Measurements from ENCODE around the gene CXCL1.

CXCL1 gene

DNA sequence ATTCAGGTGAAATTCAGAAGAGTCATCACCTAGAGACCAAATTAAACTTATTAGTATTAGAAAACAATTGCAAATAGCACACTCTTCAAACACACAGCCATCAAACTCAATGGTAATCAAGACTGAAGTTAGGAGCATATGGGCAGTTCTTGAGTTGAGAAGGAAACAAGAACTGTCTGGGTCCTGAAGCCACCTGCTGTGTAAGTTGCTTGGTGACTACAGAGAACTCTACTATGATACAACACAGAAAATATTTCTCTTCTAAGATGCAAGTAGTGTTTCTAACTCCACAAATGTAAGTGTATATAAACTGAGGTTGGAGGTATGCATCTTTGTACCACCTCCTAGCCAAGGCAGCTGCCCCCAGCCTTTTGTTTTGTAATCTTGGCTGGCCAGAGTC is 16.4 kb upstream of the CXCL1 start:
- DNase-seq: no peak

DNA sequence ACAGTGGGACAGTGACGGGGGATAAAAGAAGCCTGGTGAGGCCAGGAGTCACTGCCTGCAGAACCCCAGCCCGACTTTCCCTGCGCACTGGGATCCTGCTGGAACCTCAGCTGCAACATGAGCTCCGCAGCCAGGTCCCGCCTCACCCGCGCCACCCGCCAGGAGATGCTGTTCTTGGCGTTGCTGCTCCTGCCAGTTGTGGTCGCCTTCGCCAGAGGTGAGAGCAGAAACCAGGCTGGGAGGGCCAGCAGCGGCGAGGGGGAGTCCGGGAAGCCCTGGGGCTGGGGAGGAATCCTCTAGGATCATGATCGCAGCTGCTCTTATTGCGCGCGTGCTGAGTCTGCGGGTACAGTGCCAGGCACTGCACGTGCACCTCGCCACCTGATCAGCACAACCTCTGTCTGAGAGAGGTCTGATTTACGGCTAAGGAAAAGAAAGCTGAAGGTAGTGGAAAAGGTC is 15.9 kb upstream of the CXCL1 start, which contains the start of gene PF4V1:
TSS of gene PF4V1 (plus strand) at position 51 of the 459 bp plus-strand sequence. CDS start at position 118, 67 bp downstream.
- DNase-seq: no peak

DNA sequence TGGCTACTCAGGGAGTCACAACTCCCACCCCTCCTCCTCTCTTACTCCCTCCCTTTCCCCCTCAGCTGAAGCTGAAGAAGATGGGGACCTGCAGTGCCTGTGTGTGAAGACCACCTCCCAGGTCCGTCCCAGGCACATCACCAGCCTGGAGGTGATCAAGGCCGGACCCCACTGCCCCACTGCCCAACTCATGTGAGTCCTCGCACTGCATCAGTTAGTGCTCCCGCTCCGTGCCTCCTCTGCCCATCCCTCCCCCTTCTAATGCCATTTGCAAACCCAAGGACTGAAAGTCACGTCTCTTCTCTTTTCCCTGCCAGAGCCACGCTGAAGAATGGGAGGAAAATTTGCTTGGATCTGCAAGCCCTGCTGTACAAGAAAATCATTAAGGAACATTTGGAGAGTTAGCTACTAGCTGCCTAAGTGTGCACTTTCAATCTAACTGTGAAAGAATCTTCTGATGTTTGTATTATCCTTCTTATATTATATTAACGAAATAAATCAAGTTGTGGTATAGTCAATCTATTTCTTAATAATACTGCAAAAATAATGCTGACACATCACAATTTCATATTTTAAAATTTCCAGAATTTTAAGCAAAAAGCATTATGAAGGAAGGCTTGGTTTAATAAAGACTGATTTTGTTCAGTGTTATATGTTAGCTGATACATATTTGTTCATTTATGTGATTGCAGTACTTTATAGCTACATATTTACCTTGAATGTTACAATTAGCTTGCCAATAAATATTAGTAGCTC is 15.3 kb upstream of the CXCL1 start:
- no peak for DNase-seq

DNA sequence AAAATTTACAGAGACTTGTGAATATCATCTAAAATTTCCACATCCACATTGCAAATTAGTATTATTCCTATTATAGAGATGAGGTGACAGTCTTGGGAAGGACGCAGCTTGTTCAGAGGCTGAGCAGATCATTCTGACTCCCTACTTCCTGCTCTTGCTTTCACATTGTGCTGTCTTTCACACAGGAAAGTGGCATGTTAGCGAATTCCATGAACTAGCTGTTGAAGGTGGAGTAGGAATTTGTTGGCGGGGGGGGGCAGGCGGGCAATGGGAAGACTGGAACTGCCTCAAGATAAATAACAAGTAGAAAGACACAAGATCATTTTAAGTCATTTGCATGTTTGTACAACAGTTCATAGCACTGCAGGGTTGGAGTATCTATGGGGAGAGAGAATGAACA is 13.8 kb upstream of the CXCL1 start:
- no peak for DNase-seq

DNA sequence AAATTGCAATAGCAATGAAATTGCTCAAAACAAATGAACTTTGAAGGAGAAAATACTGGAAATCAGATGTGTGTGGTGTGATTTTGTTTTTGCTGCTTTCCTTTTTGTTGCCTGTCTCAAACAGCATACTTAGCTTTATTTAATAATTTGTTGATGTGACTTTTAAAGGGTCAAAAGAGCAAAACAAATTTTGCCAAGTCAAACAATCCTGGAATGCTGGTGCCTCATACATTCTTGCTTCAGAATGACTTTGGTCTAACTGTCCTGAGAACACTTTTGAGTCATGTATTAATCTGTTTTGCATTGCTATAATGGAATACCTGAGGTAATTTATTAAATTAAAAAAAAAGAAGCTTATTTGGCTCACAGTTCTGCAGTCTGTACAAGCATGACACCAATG is 12.7 kb upstream of the CXCL1 start:
- DNase-seq: no peak

DNA sequence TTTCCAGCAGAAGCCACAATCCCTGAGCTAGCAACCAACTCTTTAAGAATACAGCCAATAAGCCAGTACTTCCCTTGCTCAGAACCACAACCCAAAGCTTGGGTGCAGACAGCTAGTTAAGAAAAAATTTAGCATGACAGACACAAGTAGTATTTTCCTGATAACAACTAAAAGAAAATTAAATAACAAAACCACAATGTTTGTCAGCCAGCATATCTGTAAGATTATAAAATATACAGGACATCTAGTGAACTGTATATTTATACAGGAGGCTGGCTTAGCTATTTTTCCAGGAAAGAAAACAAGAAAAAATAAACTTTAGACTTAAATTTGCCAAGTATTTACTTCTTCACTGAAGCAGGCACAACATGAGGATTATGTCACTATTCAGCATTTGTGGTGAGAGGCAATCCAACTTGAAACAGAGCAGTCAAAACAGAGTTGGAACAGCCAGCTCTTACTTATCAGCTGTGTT is 9.5 kb upstream of the CXCL1 start:
- no peak for DNase-seq

DNA sequence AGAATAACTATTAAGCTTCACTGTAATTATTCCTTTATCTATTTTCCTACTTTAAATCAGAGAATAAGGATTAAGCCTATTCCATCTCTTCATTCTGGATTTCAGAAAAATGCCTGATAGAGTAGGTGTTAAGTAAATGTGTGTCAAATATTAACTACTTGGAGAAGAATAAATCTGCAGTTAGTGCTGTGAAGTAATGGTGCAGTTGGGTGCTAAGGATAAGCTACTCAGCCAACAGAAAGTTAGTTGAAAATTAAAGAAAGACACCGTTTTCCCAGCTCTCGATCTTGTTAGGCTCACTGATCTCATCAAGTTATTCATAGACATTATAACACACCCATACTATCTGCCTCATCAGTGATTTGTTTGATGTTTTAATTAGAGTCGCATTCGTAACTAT is 9.0 kb upstream of the CXCL1 start:
- no peak for DNase-seq

DNA sequence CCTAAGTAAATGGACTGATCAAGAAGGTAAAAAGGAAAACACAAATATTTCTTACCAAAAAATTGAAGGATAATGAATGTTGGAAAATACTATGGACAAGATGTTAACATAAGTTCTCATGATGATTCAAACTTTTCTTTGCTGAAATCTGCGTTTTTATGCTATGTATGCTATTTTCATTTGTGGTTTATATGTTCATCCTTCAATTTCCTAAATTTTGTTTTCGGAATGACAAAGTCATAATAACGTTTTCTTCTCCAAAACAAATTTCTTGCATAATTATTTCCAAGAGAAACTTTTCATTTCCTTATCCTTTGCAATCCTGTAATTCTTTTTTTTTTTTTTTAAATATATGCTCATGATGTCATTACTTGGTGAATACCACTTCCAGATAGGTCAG is 8.3 kb upstream of the CXCL1 start:
- no peak for DNase-seq

DNA sequence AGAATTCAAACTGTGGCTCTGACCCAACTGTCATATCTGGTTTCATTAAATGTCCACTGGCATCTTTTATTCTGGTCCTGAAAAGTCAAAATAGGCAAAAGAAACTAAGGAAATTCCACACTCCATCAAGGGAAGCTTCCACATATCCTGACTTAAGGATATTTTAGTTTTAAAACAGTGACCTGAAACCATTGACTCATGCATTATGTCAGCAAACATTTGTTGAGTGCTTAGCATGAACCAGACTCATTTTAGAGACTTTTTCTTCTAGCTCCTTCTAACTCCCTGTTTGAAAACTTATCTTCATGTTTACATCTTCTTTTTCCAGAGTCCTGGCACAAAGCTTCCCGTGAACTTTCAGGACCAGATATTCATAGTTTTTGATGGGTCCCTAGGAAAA is 6.9 kb upstream of the CXCL1 start:
- no peak for DNase-seq

DNA sequence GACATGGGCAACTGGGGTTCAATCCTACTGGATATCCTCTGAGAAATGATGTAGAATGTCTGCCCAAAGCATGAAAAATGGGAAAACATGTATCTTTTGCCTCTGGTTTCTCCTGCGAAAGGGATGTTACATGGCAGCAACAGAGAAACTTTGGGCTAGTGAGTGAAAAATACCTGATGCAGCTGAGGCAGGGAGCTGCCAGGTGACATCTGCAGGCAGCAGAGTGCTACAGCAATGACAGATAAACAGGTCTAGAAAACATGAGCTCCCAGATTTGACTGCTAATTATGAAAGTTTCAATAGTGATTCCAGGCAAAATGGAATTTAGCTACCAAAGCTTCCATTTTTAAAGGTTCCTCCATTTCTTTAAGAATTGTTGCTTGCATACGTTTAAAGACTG is 4.8 kb upstream of the CXCL1 start:
- no peak for DNase-seq

DNA sequence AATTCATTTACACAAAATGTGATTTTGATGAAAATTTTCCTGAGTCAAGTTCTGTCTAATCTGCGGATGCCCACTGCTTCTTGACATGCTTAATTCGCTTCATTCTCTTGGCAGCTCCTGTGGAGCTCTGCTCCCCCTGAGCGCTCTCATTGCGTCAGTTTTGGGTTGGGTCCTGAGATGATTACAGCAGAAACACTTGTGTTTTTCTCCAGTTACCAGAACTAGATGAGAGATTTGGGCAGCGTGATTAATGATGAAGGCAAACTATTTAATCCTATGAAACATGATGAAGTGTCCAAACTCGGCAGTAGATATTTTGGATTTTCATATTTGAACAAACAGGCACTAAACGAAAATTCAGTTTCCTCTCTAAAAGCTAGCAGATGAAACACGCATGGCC is 4.2 kb upstream of the CXCL1 start:
- DNase-seq: no peak

DNA sequence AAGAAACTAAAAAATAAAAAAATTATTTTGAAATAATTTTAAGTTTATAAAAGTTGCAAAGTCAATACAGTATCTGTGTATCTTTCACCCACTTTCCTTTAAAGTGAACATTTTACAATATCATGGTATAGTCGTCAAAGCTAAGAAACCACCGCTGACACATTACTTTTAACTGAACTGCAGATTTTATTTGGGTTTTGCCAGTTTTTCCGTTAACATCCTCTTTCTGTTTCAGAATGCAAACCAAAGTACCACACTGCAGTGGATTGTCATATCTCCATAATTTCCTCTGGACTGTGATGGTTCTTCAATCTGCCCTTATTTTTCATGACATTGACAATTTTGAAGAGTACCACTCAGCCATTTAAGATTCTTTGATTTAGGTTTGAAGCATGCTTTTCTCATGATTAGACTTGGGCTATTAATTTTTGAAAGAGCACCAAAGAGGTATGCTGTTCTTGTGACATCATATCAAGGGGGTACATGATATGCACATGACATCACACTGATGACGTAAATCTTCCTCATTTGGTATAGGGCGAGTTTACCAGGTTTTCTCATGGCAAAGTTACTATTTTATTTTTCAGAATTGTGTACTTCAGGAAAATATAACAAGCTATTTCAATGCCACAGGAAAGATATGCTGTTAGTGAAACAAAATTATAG is 3.6 kb upstream of the CXCL1 start:
- DNase-seq: no peak

DNA sequence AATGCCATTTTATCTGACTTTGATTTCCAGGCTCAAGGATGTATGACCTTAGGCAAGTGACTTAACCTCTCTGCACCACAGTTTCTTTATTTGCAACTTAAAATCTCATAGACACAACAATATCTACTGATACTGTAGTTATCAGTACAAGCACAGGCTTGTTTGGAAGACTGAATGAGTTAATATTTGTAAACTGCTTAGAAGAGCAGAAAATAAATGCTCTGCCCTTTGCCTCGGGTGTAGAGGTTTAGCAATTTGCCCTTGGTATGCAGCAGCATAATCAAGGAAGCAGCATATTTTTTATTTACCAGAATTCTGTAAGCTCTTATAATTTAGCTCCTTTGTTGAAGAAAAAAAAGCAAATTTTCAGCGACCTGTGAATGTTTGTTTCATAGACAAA is 2.9 kb upstream of the CXCL1 start:
- no peak for DNase-seq

DNA sequence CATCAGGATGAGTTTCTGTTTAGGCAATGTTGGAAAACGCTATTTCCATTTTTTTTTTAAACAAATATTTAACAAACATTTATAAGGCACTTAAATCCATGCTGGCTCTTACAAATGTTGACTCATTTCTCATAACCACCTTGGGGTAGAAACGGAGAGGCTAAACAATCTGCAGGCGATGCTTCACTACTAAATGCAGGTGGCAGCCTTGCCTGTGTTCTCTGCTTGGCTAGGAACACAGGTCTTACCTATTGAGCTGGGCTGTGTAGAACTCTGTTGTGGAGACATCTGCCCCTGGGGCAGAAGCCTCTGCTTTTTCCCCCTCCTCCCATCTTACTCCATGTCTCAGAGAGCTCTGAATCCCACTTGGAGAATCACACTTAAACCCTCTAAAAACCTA is 1.4 kb upstream of the CXCL1 start:
- DNase-seq: no peak

DNA sequence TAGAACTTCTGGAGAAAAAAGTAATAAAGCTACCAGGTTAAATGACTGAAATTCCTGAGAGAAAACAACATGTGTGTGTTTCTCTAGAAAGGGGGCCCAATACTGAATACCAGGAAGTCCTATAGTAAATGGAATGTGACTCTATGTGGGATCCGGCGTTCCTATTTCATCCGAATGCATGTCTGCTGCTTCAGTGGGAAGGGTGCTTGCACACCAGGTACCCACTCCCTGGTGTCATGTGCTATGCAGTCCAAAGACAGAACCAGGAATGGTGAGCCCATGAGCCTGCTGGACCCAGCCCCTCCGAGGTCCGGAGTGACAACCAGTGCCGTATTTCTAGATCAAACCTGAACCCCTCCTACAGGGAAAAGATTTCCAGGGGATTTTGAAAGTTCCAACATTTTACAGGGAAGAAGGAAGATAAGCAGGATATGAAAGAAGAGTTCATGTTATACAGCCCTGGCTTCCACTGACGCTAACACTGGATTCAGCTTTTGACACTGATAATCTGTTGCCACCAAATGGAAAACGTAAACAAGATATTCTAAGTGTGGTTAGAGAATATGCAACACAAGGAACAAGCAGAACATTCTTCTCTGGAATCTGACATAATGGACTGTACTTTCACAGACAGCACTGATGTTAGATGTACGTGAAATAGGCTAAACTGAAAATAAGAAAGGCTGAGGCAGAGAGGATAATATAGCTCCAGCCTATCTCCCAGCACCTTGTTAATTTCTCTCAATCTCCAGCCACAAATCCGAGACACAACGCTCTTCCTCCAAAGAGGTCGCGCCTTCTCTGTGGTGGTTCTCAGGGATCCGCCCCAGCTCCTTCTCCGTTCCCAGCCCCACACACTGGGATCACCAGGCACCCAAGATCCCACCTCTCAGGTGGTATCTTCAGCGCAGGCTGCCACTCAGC is 725 bp upstream of the CXCL1 start:
- DNase-seq: no peak

DNA sequence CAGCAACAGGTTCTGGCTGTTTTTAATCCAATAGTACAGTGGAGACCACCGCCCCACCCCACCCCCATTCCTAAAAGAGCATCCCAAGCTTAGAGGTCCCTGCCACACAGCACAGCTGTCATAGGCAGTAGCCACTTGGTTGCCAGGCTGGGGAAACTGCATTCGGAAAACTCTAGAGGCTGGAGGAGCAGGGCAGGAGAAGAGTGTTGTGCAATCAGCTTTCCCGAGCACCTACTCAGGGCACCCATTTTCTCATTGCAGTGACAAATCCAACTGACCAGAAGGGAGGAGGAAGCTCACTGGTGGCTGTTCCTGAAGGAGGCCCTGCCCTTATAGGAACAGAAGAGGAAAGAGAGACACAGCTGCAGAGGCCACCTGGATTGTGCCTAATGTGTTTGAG is 1.1 kb downstream of the CXCL1 start:
- DNase-seq: no peak

DNA sequence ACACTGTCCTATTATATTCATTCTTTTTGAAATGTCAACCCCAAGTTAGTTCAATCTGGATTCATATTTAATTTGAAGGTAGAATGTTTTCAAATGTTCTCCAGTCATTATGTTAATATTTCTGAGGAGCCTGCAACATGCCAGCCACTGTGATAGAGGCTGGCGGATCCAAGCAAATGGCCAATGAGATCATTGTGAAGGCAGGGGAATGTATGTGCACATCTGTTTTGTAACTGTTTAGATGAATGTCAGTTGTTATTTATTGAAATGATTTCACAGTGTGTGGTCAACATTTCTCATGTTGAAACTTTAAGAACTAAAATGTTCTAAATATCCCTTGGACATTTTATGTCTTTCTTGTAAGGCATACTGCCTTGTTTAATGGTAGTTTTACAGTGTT is 1.6 kb downstream of the CXCL1 start:
- DNase-seq: no peak

DNA sequence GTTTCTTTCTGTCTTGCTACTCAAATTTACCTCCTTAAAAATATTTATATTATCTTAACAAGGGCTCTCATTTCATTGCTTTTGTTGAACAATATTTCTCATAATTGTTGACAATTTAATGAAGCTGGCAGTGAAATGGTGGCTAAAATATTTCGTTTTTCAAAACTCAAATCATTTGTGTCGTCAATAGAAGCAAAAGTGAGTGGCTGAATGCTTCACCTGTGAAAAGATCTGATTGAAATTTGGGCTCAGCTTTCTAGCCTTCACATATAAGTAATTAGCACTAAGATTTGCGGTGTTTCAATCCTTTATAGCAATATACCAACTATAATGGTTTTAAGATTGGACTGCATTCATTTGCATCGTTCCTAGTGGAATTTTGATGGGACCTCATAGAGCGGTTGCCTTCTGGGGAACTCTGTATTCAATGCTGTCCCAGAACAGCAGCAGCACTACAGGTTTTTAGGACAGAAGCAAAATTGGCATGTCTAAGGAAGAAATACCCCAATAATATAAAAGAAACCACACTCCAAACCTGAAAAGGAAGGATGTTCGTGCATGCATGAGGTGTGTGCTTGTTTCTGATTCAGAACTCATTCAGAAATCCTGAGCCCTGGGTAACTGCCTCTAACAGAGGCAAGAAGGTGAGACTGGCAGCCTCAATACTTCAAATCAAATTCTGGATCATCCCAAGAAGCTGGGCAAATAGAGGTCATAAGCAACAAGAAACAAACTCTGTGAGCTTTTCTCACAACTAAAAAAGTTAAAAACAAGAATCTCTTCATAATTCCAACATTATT is 2.5 kb downstream of the CXCL1 start:
- no peak for DNase-seq

DNA sequence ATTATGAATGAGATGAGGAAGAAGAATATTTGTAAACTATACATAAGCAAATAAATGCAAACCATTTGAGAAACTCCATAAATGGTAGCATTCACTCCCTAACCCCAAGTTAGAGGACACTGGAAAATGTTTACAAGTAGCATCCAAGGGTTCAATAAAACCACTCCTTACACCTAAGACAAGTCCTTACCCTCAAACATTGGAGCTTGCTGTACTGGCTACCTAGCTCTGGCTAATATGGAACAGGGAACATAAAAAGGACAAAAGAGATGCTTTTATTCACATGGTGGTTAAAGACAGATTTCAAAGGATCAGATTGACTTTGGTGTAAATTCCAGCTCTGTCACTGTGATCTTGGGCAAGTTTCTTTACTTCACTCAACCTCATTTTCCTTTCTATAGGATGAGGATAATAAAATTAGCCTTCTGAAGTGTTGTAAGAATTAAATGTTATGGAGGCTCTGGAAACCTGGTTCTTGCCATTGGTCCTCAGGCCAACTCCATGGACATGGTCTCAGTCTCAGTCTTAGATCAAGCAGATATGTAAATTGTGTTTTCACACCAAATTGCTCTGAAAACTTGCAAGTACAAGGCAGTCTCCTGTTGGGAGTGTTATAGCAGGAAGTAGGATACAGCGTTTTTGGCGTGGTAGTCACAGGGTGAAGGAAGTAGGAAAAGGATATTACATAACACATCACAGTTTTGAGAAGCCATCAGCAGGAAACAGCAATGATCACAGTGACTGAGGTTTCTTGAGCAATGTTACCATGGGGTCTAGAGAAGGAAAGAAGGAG is 3.3 kb downstream of the CXCL1 start:
- no peak for DNase-seq

DNA sequence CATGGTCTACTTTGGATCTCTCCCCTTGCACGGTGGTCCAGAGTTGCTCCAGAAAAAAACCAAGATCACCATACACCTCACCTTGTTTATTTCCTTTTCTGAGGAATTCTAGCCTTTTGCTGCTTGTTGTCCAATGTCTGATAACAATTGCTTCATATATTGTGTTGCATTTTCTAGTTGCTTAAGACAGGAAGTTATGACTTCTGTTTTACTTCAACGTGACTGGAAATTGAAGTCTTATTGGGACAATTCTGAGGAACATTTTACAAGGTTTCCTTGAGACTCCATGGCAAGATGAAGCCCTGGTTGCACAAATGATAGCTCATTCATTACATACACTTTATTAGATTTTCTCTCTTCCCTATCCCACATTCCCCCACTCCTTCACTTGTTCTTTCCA is 5.2 kb downstream of the CXCL1 start:
- DNase-seq: no peak

DNA sequence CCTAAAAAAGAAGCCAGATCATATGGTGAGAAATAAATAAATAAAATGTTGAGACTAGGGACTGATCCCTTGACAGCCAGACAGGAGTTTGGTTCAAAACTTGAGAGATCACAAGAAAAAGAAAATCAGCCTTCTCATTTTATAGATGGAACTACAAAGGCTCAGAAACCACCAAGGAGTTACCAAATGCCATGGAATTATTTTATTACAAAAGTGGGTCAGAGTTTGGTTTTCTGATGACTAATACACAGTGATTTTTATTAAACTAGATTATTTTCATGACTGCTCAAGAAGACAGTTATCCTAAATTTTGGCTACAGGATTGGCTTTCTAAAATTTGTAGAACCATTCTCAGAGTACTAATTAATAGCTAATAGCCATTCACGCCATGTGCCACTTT is 6.2 kb downstream of the CXCL1 start:
- no peak for DNase-seq

DNA sequence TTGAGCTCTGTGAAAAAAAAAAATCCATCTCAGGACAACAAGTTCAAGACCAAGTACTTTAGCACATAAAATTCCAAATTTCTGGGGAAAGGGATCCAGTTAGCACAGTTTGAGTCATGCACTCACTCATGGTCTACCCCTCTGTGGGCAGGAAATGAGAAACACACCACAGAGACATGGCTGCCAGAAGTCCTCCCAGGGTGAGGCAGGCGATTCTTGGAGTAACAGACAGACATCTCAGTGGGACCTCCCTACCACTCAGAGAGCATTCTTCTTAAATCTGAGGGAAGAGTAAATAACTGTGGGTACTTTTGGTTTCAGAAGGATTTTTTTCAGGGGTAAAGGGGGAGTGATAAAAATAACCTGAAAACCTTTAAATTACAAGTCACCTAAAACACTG is 14.1 kb downstream of the CXCL1 start:
- no peak for DNase-seq

Measured in activated CD4-positive, alpha-beta T cell treated with anti-CD3 and anti-CD28 coated beads for 48 hours (primary cell).